NK-92 (cell line): ENCODE results near the gene HRCT1.

Experiments used
- DNase-seq: peaks from one replicate; lab custom pipeline; 2025; ENCODE audit not compliant: unreplicated experiment; lab: John Stamatoyannopoulos, UW

Gene HRCT1

GRCh38 chr9:35940458-35941407 is 34.7 kb downstream of the HRCT1 start:
- no peak for DNase-seq

GRCh38 chr9:35942286-35942685 is 36.3 kb downstream of the HRCT1 start:
- DNase-seq, result no peak

GRCh38 chr9:35944173-35944572 is 38.2 kb downstream of the HRCT1 start:
- no peak for DNase-seq

- DNase-seq, result no peak
These were observed 38.8 kb downstream of the HRCT1 start for GRCh38 chr9:35944841-35945240.

- no peak for DNase-seq
These were observed 39.5 kb downstream of the HRCT1 start for GRCh38 chr9:35945341-35946018.

- no peak for DNase-seq
These were observed 42.4 kb downstream of the HRCT1 start for GRCh38 chr9:35948451-35948850.

- no peak for DNase-seq
These were observed 42.9 kb downstream of the HRCT1 start for GRCh38 chr9:35948901-35949318.

GRCh38 chr9:35951736-35952135 is 45.7 kb downstream of the HRCT1 start:
- no peak for DNase-seq

GRCh38 chr9:35952526-35953191 is 46.7 kb downstream of the HRCT1 start:
- DNase-seq, result no peak

- DNase-seq, result no peak
These were observed 49.0 kb downstream of the HRCT1 start for GRCh38 chr9:35954942-35955546.

GRCh38 chr9:35956651-35957050 is 50.6 kb downstream of the HRCT1 start:
- no peak for DNase-seq
